SH-SY5Y (cell line): ENCODE results near the gene IFNG-AS1.

Experiments
- GATA2 ChIP-seq: IDR thresholded peaks from 2 replicates; pipeline ENCODE4 v1.6.1; 2011; ENCODE audit warnings: mild to moderate bottlenecking, low read depth, low read length
- GATA3 ChIP-seq: IDR thresholded peaks from 2 replicates; pipeline ENCODE4 v1.6.1; 2011; ENCODE audit warnings: low read depth, mild to moderate bottlenecking, low read length, moderate library complexity

- no peak for TF ChIP-seq GATA2
- no peak for TF ChIP-seq GATA3
Measured at GRCh38 chr12:68016136-68016535, 26.9 kb downstream of the IFNG-AS1 start.
